GM18951 (cell line): ENCODE results near the gene ARHGAP10.

Source experiments
- POLR2A ChIP-seq: IDR thresholded peaks from 4 replicates; pipeline ENCODE4 v1.6.1; 2011; ENCODE audit warnings: mild to moderate bottlenecking; ENCODE audit not compliant: insufficient read length, insufficient read depth; ENCODE audit errors: extremely low read depth
- in situ Hi-C: fragments of 300-500 bp; cut with MboI; formaldehyde crosslinking; loops from one replicate; pipeline ENCODE4 v1.12.0; 2022; ENCODE audit warnings: low sequenced_read_pairs, mixed read lengths, inconsistent platforms; ENCODE audit not compliant: unreplicated experiment

The ARHGAP10 gene

GRCh38 chr4:148023512-148024181 lies 291.8 kb downstream of the ARHGAP10 start:
- in situ Hi-C loops: no loop called here
- no peak for TF ChIP-seq POLR2A

DNA sequence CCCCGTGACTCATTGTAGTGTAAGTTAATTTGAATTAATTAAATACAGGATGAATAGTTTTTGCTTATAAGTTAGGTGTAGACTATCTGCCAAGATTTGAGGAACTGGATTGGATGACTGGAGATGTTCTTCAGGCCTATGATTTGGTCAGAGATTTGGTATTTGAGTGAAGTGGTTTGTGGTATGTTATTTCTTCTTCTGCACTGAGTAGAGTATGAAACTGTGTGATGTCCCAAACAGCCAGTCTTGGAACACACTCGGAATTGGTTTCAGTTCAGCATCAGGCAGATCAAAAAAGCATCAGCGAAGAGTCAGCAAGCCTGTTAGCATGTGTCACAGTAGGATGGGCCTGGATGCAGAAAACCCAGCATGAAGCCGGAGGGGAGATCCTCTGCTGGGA lies 294.1 kb downstream of the ARHGAP10 start:
- in situ Hi-C loops: no loop called here
- no peak for TF ChIP-seq POLR2A

- TF ChIP-seq POLR2A: no peak
- in situ Hi-C loops: no loop called here
These were observed 295.3 kb downstream of the ARHGAP10 start for GRCh38 chr4:148027201-148027600.

GRCh38 chr4:148029781-148030180 lies 297.9 kb downstream of the ARHGAP10 start:
- no peak for TF ChIP-seq POLR2A

DNA sequence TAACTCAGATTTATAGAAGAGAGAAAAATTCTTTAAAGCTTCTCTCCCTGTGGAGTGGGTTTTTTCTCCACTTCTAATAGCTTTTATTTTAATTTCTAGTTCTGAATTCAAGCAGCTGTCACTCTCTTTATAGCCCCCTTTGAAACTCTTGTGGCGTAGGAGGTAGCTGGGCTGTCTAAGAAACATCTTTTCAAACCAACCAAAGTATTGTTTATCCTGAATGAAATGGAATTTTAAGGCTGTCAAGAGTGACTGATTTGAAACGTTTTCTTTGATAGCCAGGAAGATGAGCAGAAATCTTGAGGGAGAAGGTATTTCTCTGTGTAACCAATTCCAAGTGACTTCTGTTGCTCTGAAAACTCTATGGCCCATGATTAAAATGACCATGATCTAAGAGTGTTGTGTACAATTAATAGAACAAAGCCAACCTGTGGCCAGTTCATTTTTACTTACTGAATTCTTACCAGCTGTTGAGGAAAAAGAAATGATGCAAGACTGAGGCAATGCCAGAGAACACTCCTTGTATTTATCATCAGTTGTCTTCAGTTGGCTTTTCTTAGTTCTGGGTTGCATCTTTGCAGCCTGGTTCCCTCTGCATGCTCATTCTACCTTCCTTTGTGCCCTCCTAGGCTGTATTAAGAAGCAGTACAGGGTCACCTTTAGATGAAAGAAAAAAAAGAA lies 298.4 kb downstream of the ARHGAP10 start:
- in situ Hi-C loops: no loop called here
- no peak for TF ChIP-seq POLR2A

More at GRCh38 chr4:148029781-148030180, 297.9 kb downstream of the ARHGAP10 start:
- in situ Hi-C loops: no loop called here

- TF ChIP-seq POLR2A: no peak
These were observed 302.9 kb downstream of the ARHGAP10 start for GRCh38 chr4:148034813-148035212.

DNA sequence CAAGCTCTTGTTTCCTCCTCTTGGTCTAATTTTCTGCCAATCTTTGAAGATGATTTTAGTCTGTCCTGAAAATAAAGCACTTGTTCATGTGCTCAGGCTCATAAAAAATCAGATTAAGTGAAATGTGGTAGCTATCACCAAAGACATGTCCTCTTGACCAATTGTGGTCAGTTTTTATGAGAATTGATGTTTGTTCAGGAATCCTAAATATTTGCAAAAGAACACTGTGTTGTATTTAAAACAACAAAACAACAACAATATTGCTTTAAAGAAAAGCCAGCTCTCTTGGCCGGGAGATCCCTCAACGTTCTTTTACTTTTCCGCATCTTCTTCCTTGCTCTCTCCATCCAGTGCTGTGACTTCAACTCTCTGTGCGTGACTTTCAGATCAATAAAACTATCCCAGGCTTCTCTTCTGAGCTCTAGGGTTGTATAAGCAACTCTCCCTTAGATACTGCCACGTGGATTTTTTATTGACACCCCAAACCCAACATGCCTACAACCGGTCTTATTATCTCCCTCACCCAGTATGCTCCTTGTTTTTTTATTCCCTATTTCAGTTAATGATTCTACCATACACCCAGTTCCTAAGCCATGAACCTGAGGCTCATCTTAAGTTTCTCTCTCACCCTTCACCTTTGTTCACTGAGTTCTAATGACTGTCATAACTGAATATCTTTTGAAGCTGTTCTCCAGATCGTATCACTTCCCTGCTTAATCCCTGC lies 309.9 kb downstream of the ARHGAP10 start:
- in situ Hi-C loops: no loop called here
- TF ChIP-seq POLR2A: no peak

More at GRCh38 chr4:148034813-148035212, 302.9 kb downstream of the ARHGAP10 start:
- in situ Hi-C loops: no loop called here

DNA sequence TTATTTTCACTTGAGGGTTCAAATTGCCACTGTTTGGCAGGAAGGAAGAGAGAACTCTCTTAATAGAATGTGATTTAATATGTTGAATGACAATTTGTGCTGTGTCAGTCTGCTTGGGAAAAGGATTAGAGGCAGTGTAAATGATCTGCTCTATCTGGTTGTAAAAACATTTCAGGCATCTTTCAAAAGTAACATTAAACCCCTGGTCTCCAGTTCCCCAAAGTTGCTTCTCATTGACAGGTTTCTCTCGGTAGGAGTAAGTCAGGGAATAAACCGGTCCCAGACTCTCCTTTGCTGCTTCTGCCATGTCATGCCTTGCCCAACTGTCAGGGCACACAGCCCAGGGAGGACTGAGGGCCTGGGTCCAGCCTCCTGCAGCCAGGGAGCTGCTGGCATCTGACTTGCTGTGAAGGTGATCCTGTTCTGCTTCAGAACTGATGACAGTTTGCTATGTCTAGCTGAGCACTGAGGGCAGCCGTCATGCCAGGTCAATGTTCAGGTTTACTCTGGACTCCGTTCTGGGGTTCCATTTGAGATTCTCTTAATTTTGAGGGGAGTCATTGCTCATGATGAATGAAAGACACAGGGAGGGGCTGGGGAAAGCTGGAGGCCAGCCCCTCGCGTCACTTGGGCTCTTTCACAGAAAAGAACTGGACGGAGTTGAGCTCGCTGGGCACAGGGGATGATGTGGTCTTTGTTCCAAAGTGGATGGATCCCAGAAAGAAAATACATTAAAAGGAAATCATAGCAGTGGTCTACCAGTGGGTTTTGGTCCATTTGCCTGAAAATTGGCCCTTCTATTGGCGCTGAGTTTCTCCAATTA lies 312.4 kb downstream of the ARHGAP10 start:
- in situ Hi-C loops: no loop called here
- no peak for TF ChIP-seq POLR2A

DNA sequence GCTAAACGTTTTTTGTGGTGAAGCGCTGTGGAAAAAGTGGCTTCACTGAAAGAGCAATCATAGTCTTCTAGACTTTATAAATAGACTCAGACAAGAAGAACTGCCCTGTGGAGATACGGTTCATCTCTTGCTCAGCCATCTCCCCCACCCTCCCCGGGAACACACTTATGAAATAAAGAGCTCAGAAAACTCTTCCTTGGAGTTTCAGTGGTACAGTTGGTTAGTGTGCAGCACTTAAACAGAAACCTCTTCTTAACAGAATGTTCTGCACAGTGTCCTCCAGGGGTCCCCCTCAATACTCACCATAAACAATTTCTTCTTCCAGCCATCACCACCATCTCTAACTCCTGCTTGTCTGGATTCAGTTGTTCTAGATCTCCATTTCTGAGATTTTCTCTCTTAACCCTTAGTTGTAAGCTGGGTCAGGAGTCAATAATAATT lies 313.0 kb downstream of the ARHGAP10 start:
- in situ Hi-C loops: no loop called here
- TF ChIP-seq POLR2A: no peak

GRCh38 chr4:148048598-148048997 lies 316.7 kb downstream of the ARHGAP10 start:
- no peak for TF ChIP-seq POLR2A
- in situ Hi-C loops: no loop called here

DNA sequence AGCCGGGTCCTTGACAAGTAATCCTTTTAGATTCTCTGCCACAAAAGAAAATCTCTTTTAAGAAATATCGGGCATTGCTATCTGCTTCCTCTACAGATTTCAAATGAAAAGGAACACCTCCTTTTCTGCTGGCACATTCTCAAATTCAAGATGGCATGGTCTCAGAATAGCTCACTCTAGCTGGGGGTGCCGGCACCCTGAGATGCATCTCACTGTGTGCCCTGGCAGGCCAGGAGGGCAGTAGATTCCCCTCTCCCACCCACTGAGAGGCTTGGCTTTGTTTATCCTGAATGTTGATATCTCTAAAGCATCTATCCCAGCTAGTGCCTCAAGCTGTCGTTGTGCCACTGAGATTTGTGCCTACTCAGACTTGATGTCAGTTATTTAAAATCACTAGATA lies 319.5 kb downstream of the ARHGAP10 start:
- TF ChIP-seq POLR2A: no peak

DNA sequence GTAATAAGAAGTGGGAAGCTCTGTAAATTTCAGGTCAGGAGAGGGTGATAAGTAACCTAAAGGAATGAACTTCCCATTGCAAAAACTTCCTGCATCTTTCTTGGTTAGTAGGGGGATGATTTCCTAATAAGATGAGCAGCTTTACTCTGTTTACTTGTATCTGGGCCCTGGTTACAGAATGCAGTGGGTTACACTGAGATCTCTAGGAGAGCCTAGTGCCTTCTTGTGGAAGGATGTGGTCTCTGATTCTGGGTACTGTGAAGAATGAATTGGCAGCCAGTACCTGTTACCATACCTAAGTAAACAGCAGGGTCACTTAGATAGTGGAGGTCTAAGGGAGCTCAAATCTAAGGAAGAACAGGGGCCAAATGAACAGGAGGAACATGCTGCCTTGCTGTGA lies 320.6 kb downstream of the ARHGAP10 start:
- in situ Hi-C loops: no loop called here
- TF ChIP-seq POLR2A: no peak

More for the DNA sequence above, 319.5 kb downstream of the ARHGAP10 start:
- in situ Hi-C loops: no loop called here
